Right lobe of liver (tissue), 6 donors: Measurements from ENCODE around the gene PIK3R5. TPM values are rescaled to one million over a fixed set of nuclear protein-coding genes. Genes with fewer than 3 reads are reported as not detected.

Source experiments
- ATAC-seq, 4 donors: fragments of 200-7000 bp; cut with Tn5 transposase; one replicate each; pipeline ENCODE4 v1.9.1; 2020; ENCODE audit warnings: mild to moderate bottlenecking in 4 of 4, moderate library complexity in 4 of 4
- DNase-seq, 3 donors: peaks; one replicate each; pipeline ENCODE4 v3.0.0-alpha.2; 2020
- H3K27ac ChIP-seq, 3 donors: fragments of 200-600 bp; one replicate each; pipeline ENCODE4 v1.8.0; 2022
- H3K27me3 ChIP-seq, 2 donors: fragments of 200-600 bp; one replicate each; pipeline ENCODE4 v1.8.0; 2022
- H3K36me3 ChIP-seq, 4 donors: fragments of 200-600 bp; sonication (generic) in 1 of 4; one replicate each; pipeline versions ENCODE4 v1.5.1 to v1.8.0; 2017 to 2022; ENCODE audit warnings: control low read depth in 1 of 4
- H3K4me1 ChIP-seq, 4 donors: fragments of 200-600 bp; sonication (generic) in 1 of 4; one replicate each; pipeline versions ENCODE4 v1.5.1 to v1.8.0; 2017 to 2022; ENCODE audit warnings: control low read depth in 1 of 4
- H3K4me3 ChIP-seq, 3 donors: fragments of 200-600 bp; one replicate each; pipeline ENCODE4 v1.8.0; 2022
- H3K9me3 ChIP-seq, 4 donors: fragments of 200-600 bp; sonication (generic) in 1 of 4; one replicate each; pipeline versions ENCODE4 v1.5.1 to v1.8.0; 2017 to 2022; ENCODE audit warnings: control low read depth in 1 of 4
- POLR2A ChIP-seq: fragments of 450-650 bp; IDR thresholded peaks from one replicate; pipeline ENCODE4 v1.6.1; 2017; ENCODE audit warnings: antibody characterized with exemption, mild to moderate bottlenecking
- WGBS: methylation state at CpG from one replicate; pipeline ENCODE4 v1.1.6; 2018; ENCODE audit warnings: low coverage, low lambda C conversion rate; ENCODE audit not compliant: insufficient coverage; ENCODE audit errors: missing lambda C conversion rate; 5-methylcytosine and 5-hydroxymethylcytosine counted together
- intact Hi-C, 2 donors: fragments of 100-400 bp; cut with DNase I; formaldehyde crosslinking; loops; one replicate each; pipeline versions ENCODE4 v1.11.2 to v1.14.1; 2022
- total RNA-seq, 6 experiments: library from RNA; depleted of rRNA in 2 of 6; stranded (reverse); fragments of >200 nt in 2 of 6; fragmentation: NEBNext Ultra II Directional in 3 of 6; extraction: Animal tissue kit (Norgen Biotek cat#: 25700) in 3 of 6; gene quantifications; one replicate each; pipeline versions ENCODE4 v1.1.0 to v1.2.4, GENCODE V29; 2016 to 2023
- TF ChIP-seq, protein P1 (sequence below), 4 donors: fragments of 200-600 bp in 3 of 4; fragments of 450-650 bp in 1 of 4; IDR thresholded peaks; one replicate each; pipeline versions ENCODE4 v1.5.1 to v1.8.0; 2016 to 2022; ENCODE audit warnings: antibody characterized with exemption in 4 of 4, mild to moderate bottlenecking in 2 of 4
- donor health status: DM: no; HTN: yes; CAD: no.
- donor health status: DM: no; HTN: no; CAD: no.
- donor health status: DM: no; HTN: no; CAD: no.
- donor health status: DM: no; HTN: yes; CAD: no.
- donor health status: DM: no; HTN: yes; CAD: no.

Gene PIK3R5
- total RNA-seq, 6 experiments from 2014 or later = 3.7 to 6.5 (median 5.0) TPM

DNA sequence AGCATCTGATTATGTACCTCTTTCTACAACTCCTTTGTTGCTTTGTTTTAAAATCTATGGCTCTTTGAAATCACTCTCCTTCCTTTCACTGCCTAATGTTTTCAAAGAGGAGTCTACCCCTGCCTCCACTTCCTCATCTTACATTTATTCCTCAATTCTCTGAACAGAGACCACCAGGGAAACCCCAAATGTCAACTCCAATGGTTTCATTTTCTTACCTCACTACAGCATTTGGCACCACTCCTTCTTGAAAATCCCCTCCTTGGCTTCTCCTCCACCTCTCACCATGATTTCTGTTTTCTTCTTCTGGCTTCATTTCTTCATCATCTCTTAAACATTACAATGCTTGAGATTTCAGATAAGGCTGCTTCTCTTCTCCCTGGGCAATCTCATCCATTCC is 2.4 kb upstream of the PIK3R5 start:
- ATAC-seq = no peak
- intact Hi-C loops = no loop called here
- Histone ChIP-seq H3K27me3 (peaks cover 0 to 6% of the 10 kb centered on the region in 2 donors), H3K4me3 (no peak overlapping the region), H3K36me3 (no peaks in the 10 kb centered on the region), H3K9me3 (no peaks in the 10 kb centered on the region), H3K4me1 (peaks cover 0 to 4% (median 0%) of the 10 kb centered on the region in 4 donors), H3K27ac (no peak overlapping the region)
- TF ChIP-seq, protein P1, sequence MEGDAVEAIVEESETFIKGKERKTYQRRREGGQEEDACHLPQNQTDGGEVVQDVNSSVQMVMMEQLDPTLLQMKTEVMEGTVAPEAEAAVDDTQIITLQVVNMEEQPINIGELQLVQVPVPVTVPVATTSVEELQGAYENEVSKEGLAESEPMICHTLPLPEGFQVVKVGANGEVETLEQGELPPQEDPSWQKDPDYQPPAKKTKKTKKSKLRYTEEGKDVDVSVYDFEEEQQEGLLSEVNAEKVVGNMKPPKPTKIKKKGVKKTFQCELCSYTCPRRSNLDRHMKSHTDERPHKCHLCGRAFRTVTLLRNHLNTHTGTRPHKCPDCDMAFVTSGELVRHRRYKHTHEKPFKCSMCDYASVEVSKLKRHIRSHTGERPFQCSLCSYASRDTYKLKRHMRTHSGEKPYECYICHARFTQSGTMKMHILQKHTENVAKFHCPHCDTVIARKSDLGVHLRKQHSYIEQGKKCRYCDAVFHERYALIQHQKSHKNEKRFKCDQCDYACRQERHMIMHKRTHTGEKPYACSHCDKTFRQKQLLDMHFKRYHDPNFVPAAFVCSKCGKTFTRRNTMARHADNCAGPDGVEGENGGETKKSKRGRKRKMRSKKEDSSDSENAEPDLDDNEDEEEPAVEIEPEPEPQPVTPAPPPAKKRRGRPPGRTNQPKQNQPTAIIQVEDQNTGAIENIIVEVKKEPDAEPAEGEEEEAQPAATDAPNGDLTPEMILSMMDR (IDR thresholded peaks at IDR 0.05) = no peak
- TF ChIP-seq POLR2A = no peak
- no peak for DNase-seq

DNA sequence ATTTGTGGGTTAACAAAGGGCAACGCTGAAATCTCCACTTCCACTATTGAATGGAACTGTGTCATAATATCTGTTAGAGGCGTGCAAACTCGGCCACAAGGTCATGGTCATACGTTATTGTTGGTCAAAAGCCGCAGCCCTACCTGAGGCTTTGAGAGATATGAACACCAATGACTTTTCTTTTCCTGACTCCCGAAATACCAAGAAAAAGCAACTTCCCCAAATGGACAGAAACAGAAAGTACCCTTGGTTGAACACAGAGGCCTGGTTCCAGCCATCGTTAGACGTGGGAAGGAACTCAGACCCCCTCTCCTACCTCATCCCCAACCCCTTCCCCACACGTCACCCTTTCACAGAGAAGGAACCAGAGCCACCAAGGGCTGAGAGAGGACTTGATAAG is 1.4 kb upstream of the PIK3R5 start:
- peaks cover 0 to 4% (median 0%) of the 10 kb centered on the region in 4 donors for H3K4me1 ChIP-seq
- intact Hi-C loops = no loop called here
- TF ChIP-seq, protein P1 (IDR thresholded peaks at IDR 0.05) = no peak
- no peak for TF ChIP-seq POLR2A
- ATAC-seq = peak; percentile 17 to 36 (median 32)
- H3K9me3 ChIP-seq = no peaks in the 10 kb centered on the region
- H3K4me3 ChIP-seq = no peak overlapping the region
- H3K27ac ChIP-seq = peak overlapping the region in 1 of 3 donors; percentile 51
- WGBS = 54% methylated on average over 9 of the region's 9 CpGs
- no peaks in the 10 kb centered on the region for H3K36me3 ChIP-seq
- DNase-seq = peak in 1 of 3 donors; percentile 43
- H3K27me3 ChIP-seq = peaks cover 0 to 6% of the 10 kb centered on the region in 2 donors

DNA sequence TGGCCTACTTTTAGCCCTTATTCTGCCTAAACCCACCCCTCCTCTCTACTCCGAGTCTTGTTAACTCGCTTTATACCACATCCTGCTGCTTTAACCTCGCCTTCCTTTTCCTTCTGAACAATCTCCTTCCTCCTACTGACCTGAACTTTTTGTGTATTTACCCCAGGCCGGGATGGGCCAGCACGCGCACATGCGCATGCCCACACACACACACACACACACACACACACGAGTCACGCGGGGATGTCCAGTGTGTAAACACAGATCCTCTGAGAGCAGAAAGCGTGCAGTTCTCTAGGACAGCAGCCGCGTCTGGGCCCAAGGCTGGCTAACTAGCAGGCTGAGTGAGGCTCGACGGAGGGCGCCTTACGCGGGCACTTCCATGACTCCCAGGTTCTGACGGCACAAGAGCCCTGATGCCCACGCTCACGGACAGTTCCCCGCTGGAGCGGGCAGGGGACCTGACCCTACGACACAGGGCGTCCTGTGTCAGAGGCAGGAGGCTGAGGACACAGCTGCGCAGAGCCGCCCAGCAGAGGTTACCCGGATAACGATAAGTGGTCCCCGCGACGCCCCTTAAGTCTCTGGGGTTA is 610 bp downstream of the PIK3R5 start:
- intact Hi-C loops = no loop called here
- DNase-seq (peak; percentile 51 to 66 (median 52)), ATAC-seq (peak; percentile 30 to 45 (median 34))
- no peaks in the 10 kb centered on the region for H3K9me3 ChIP-seq
- H3K4me3 ChIP-seq = peak overlapping the region; percentile 26 to 49 (median 32)
- H3K27ac ChIP-seq = peak overlapping the region in 2 of 3 donors; percentile 77
- H3K4me1 ChIP-seq = peaks cover 0 to 4% (median 0%) of the 10 kb centered on the region in 4 donors
- no peaks in the 10 kb centered on the region for H3K36me3 ChIP-seq
- TF ChIP-seq, protein P1 (IDR thresholded peaks at IDR 0.05) = no peak
- no peak for TF ChIP-seq POLR2A
- H3K27me3 ChIP-seq = peaks cover 0 to 6% of the 10 kb centered on the region in 2 donors
- 17% methylated on average over 13 of the region's 32 CpGs for WGBS

DNA sequence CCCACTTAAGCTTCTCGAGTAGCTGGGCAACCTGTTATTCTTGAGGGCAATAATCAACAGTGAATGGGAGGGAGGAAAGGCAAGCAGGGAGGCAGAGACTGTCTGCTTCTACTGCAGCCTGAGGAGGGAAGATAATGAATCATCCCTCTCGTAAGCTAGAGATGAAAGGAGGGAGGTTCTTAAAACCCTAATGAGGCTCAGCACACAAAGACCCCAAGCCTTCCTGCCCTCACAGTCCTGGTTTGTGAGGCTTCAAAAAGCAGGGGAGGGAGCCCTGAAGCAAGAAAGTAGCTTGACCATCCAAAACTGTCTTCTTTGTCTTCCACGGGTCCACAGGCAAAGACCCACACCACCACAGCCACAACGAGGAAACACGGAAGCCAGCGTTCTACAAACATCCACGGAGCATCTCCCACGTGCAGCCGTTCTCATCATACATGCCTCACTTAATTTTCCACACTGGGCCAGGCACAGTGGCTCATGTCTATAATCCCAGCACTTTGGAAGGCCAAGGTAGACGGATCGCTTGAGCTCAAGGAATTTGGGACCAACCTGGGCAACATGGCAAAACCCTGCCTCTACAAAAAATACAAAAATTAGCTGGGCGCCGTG is 1.8 kb downstream of the PIK3R5 start:
- ATAC-seq (no peak), DNase-seq (peak in 1 of 3 donors; percentile 41)
- Histone ChIP-seq H3K4me1 (peaks cover 0 to 4% (median 0%) of the 10 kb centered on the region in 4 donors), H3K9me3 (no peaks in the 10 kb centered on the region), H3K27me3 (peaks cover 0 to 6% of the 10 kb centered on the region in 2 donors), H3K4me3 (no peak overlapping the region), H3K36me3 (no peaks in the 10 kb centered on the region), H3K27ac (no peak overlapping the region)
- WGBS = 41% methylated on average over 5 of the region's 13 CpGs
- no peak for TF ChIP-seq POLR2A
- TF ChIP-seq, protein P1 (IDR thresholded peaks at IDR 0.05) = no peak
- intact Hi-C loops = no loop called here
